Mucosa of descending colon (tissue), 3 donors: Measurements from ENCODE around the gene TMEM127. TPM values are rescaled to one million over a fixed set of nuclear protein-coding genes. Genes with fewer than 3 reads are reported as not detected.
A peak's percentile ranks its signal among the peaks of the same experiment; 100 is the strongest.

ENCODE experiments used
- ATAC-seq: fragments of 200-7000 bp; cut with Tn5 transposase; one replicate; pipeline ENCODE4 v1.9.1; 2020; ENCODE audit warnings: mild to moderate bottlenecking, moderate library complexity
- DNase-seq, 3 donors: peaks; one replicate each; pipeline ENCODE4 v3.0.0-alpha.2; 2020
- H3K36me3 ChIP-seq: fragments of 200-600 bp; one replicate; pipeline ENCODE4 v1.8.0; 2021; ENCODE audit warnings: low read depth, mild to moderate bottlenecking
- H3K4me1 ChIP-seq: fragments of 200-600 bp; one replicate; pipeline ENCODE4 v1.8.0; 2021; ENCODE audit warnings: low read depth, mild to moderate bottlenecking
- H3K4me3 ChIP-seq: fragments of 200-600 bp; one replicate; pipeline ENCODE4 v1.8.0; 2021; ENCODE audit warnings: mild to moderate bottlenecking
- H3K9me3 ChIP-seq: fragments of 200-600 bp; one replicate; pipeline ENCODE4 v1.8.0; 2021; ENCODE audit warnings: mild to moderate bottlenecking
- CTCF ChIP-seq: fragments of 200-600 bp; IDR thresholded peaks from one replicate; pipeline ENCODE4 v1.8.0; 2022; ENCODE audit warnings: antibody characterized with exemption, mild to moderate bottlenecking
- intact Hi-C, 2 donors: fragments of 100-400 bp; cut with DNase I in 1 of 2; cut with micrococcal nuclease in 1 of 2; formaldehyde crosslinking; loops; one replicate each; pipeline versions ENCODE4 v1.11.0 to v1.11.1; 2022; cut with DNase I, micrococcal nuclease
- total RNA-seq, 3 donors: library from RNA; stranded (reverse); fragmentation: NEBNext Ultra II Directional in 2 of 3; extraction: Animal tissue kit (Norgen Biotek cat#: 25700) in 2 of 3; gene quantifications; one replicate each; pipeline versions ENCODE4 v1.2.1 to v1.2.4, GENCODE V29; 2021 to 2023
- donor health status: DM: no; HTN: no; CAD: no; lungs with moderate emphysema.
- donor health status: DM: no; HTN: no; CAD: no.
- donor health status: DM: no; HTN: yes; CAD: no.

TMEM127 gene
- total RNA-seq, 3 donors from 2014 or later, result 82.3 to 136 (median 87.9) TPM

- no peak for TF ChIP-seq CTCF
- H3K9me3 ChIP-seq, result no peaks in the 10 kb centered on the region
- intact Hi-C loops, result no loop called here
- no peak overlapping the region for H3K4me3 ChIP-seq
- H3K4me1 ChIP-seq, result no peaks in the 10 kb centered on the region
- DNase-seq (peak in 1 of 3 donors; percentile 43), ATAC-seq (peak; percentile 78)
- no peaks in the 10 kb centered on the region for H3K36me3 ChIP-seq
Measured at GRCh38 chr2:96241900-96242611, 23.7 kb downstream of the TMEM127 start.

- no peak for TF ChIP-seq CTCF
- DNase-seq (no peak), ATAC-seq (no peak)
- H3K36me3 ChIP-seq, result no peaks in the 10 kb centered on the region
- no peak overlapping the region for H3K4me3 ChIP-seq
- no peaks in the 10 kb centered on the region for H3K4me1 ChIP-seq
- intact Hi-C loops, result no loop called here
- no peaks in the 10 kb centered on the region for H3K9me3 ChIP-seq
Measured at GRCh38 chr2:96241227-96241626, 24.6 kb downstream of the TMEM127 start.

GRCh38 chr2:96240341-96241038, 25.3 kb downstream of the TMEM127 start:
- intact Hi-C loops, result no loop called here
- no peaks in the 10 kb centered on the region for H3K4me1 ChIP-seq
- ATAC-seq, result no peak
- H3K9me3 ChIP-seq, result no peaks in the 10 kb centered on the region
- no peak for TF ChIP-seq CTCF
- DNase-seq, result no peak
- H3K4me3 ChIP-seq, result no peak overlapping the region
- no peaks in the 10 kb centered on the region for H3K36me3 ChIP-seq

GRCh38 chr2:96239745-96240264, 26.0 kb downstream of the TMEM127 start:
- H3K9me3 ChIP-seq, result no peaks in the 10 kb centered on the region
- ATAC-seq (no peak), DNase-seq (no peak)
- H3K36me3 ChIP-seq, result no peaks in the 10 kb centered on the region
- intact Hi-C loops, result no loop called here
- no peak for TF ChIP-seq CTCF
- no peak overlapping the region for H3K4me3 ChIP-seq
- H3K4me1 ChIP-seq, result no peaks in the 10 kb centered on the region

- no peaks in the 10 kb centered on the region for H3K9me3 ChIP-seq
- H3K36me3 ChIP-seq, result no peaks in the 10 kb centered on the region
- H3K4me3 ChIP-seq, result no peak overlapping the region
- ATAC-seq (no peak), DNase-seq (no peak)
- TF ChIP-seq CTCF, result no peak
- intact Hi-C loops, result no loop called here
- no peaks in the 10 kb centered on the region for H3K4me1 ChIP-seq
Measured at GRCh38 chr2:96239091-96239490, 26.7 kb downstream of the TMEM127 start.
